ENCODE measurements around the gene PRX.
A peak's percentile ranks its signal among the peaks of the same experiment; 100 is the strongest.
"Not testable (repeated sequence)": the region's sequence is repeated elsewhere in the genome, so short reads cannot be mapped to it uniquely, and the experiment has no call there.

PRX gene

DNA sequence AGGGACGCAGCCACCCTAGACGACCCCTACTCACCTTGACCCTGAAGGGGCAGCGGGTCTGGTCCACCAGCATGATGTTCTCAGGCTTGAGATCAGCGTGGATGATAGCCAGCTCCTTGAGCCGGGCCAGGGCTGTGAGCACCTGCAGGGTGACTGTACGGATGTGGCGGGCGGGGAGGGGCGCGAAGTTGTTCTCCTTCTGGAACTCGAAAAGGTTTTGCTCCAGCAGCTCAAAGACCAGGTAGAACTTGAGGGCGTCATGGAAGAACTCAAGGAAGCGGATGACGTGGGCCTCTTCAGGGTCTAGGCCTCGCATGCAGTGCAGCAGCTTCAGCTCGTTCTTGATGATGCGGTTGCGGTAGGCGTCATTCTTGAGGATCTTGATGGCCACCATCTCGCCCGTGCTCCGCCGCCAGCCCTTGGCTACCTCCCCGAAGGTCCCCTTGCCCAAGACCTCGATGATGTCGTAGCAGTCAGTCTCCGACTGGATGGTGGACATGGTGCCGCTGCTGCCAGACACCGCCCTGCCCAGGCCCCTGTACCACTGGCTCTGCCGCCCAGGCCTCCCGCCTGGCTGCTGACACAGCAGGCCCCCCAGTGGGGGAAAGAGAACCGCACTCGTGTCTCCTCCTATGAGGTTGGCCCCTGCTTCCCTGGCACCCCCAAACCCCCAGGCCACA lies 23.6 kb downstream of the PRX start:
- no peak for DNase-seq

- DNase-seq: no peak
These were observed 24.7 kb downstream of the PRX start for GRCh38 chr19:40388481-40388880.

GRCh38 chr19:40387155-40387554 lies 26.0 kb downstream of the PRX start:
- DNase-seq: no peak

DNA sequence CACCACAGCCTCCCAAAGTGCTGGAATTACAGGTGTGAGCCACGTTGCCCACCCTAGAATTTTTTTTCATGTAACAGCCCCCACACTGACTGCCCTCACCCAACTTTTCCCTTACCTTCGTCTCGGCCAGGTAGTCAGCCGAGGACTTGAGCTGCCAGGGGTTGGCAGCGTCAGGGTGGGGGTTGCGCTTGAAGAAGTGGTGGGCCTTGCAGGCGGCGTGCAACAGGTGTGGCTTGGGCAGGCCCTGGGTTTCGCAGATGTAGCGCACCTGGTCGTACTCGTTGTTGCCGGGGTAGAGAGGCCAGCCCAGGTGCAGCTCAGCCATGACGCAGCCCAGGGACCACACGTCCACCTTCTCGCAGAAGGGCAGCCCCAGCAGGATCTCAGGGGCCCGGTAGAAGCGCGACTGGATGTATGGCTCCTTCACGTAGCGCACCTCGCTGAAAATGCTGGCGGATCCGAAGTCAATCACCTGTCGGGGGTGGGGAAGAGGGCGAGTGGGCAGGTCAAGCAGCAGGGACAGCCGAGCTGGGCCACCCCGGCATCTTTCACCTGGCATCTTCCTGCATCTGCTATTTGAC lies 29.4 kb downstream of the PRX start:
- DNase-seq: no peak

DNA sequence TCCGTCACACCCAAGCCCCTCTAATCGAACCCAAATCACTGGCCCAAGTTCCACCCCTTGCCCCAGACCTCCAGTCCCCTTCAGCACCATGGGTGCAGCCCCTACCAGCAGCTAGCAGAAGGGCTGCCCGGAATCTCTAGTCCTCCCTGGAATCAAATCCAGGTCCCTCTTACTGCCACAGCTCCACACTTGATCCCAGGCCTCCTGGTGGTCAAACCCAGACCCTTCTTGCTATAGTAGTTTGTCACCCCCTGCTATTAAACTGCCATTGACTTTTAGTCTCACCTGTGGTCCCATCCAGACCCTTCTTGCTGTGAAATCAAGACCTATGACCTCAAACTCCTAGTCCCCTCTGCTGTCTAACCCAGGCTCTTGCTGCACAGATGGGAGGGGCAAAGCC lies 31.9 kb downstream of the PRX start:
- DNase-seq: no peak

DNA sequence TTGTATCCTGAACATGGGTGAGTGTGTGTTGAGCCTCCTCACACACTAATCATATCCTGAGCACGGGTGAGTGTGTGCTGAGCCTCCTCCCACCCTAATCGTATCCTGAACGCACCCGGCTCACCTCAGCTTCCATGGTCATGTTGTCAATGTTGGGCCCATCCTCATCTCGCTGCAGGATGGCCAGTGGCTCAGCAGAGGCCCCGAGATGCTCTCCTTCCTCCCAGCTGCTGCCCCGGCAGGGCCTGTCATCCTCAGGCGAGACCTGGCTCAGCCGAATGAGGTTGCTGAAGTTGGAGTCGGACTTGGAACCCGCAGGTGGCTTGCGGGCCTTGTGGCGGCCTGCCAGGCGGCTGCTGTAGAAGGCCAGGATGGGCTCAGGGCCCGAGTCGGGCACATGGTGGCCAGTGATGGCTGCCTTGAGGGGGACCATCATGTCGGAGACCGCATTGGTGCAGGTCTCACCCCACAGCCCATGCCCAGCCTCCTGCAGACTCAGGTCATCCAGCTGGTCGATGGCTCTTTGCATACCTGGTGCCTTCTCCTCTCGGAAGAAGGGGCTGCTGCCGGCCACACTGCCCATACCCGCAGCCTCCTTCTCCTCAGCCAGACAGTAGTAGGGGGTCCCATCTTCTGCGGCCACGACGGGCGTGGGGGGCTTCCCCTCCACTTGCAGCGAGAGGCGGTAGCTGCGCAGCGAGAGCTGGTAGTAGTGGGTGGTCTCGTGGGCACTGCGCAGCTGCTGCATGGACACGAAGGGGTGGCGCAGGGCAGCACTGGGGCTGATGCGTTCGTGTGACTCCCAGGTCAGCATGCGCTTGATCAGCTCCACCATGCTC lies 32.8 kb downstream of the PRX start:
- no peak for DNase-seq

- no peak for DNase-seq
These were observed 33.6 kb downstream of the PRX start for GRCh38 chr19:40379446-40380198.

DNA sequence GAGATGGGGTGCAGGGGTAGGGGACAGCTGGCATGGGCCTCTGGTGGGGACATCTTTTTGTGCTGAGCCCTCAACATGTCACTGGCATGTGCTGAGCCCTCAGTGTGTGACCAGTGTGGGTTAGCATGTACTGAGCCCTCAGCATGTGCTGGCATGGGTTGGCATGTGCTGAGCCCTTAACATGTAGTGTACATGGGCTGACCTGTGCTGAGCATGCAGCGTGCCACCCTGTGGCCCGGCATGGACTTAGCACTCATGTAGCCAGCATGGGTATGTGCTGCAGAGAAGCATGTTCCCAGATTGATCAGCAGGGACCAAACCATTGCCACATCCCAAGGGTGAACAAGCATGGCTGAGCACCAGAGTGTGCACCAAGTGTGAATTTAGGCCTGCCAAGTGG lies 34.7 kb downstream of the PRX start:
- DNase-seq: no peak

GRCh38 chr19:40377876-40378385 lies 35.2 kb downstream of the PRX start:
- no peak for DNase-seq

GRCh38 chr19:40376286-40376862 lies 36.8 kb downstream of the PRX start:
- DNase-seq: no peak

DNA sequence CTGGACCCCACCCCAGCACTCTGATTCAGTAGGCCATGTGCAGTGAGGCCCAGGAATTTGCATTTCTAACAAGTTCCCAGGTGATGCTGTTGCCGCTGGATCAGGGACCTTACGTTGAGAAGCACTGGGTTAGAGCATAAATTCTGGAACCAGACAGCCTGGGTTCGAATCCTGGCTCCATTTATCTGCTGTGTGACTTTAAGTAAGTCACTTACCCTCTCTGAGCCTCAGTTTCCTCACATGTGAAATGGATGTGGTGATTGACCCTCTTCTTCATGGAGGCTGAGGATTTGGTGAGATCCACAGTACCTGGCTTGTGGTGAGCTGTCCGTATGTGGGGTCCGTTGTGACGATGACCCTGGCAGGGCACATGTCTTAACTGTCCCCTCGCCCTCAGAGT lies 39.1 kb downstream of the PRX start:
- no peak for DNase-seq

GRCh38 chr19:40371802-40372122 lies 41.4 kb downstream of the PRX start:
- DNase-seq: no peak

- DNase-seq: peak; percentile 19
These were observed 42.0 kb downstream of the PRX start for GRCh38 chr19:40370997-40371801.

GRCh38 chr19:40370253-40370652 lies 42.9 kb downstream of the PRX start:
- DNase-seq: not testable (repeated sequence)

DNA sequence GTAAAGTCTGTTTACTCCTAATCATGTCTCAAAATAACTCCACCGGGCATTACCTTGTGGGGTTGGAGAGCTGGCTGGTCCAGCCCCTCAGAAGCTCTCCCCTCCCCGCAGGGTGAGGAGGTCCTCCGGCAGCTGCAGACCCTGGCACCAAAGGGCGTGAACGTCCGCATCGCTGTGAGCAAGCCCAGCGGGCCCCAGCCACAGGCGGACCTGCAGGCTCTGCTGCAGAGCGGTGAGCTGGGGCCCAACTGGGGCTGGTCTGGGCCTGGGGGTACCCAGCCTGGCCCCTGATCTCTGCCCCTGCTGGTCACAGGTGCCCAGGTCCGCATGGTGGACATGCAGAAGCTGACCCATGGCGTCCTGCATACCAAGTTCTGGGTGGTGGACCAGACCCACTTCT lies 43.4 kb downstream of the PRX start:
- DNase-seq: no peak

GRCh38 chr19:40367577-40368434 lies 45.4 kb downstream of the PRX start:
- no peak for DNase-seq

DNA sequence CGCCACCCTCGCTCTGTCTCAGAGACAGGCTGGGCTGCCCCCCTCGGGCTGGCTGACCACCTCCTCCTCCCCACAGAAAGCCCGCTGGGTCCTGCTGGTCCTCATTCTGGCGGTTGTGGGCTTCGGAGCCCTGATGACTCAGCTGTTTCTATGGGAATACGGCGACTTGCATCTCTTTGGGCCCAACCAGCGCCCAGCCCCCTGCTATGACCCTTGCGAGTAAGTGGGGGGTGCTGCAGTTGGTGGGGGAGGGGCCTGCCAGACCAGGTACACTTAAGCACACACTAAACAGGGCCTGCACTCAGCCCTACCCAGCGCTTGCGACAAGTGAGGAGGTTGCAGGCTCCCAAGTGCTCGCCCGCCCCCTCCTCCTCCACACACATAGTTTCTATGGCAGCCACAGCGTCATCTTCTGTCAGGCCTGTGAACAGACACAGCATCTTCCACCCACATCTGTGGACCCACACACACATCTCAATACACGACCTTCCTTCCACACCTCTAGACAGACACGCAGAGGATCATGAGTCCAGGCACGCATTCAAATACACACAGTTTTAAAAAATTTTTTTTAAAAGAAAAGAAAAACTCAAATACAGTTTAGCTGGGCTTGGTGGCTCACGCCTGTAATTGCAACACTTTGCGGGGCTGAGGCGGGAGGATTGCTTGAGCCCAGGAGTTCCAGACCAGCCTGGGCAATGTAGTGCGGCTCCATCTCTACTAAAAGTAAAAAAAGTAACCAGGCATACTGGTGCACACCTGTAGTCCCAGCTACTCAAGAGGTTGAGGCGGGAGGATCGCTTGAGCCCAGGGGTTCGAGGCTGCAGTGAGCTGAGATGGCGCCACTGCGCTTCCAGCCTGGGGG lies 46.2 kb downstream of the PRX start:
- no peak for DNase-seq

DNA sequence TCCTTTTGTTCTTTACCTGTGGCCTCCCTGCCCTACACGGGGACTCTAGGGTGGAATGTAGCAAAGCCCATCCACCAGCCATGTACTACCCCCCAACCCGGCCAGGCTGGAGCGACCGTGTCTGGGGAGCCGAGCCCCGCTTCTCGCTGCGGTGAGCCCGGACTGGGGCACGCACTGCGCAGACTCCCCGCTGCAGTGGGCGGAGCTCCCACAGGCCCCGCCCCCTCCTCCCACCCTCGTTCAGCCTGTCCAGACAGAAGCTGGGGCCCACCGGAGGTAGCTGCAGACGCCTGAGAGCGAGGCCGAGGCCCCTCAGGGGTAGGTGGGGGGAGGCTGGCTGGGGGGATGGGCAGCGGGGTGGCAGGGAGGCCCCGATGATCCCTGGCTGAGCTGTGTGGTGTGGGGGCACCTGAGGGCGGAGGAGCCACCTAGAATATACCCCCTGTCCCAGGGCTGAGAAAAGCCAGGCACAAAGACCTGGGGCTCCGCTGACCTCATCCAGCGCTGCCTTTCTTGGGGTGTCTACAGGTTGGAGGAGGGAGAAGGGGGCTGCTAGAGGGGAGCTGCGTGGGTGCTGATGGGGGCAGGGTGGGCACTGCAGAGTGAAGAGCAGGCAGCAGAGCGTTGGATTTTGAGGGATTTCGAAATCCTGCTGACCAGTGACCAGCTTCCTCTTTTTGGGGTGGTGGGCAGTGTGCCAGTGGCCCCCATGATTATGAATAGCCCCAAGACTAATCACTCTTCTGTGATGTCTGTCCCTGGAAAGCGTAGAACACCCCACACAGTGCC lies 47.4 kb downstream of the PRX start:
- peak; percentile 59 for DNase-seq

GRCh38 chr19:40365010-40365409 lies 48.2 kb downstream of the PRX start:
- no peak for DNase-seq
